ENCODE measurements around the gene ARID1B. TPM values are rescaled to one million over a fixed set of nuclear protein-coding genes. Genes with fewer than 3 reads are reported as not detected.
"Not testable (repeated sequence)": the region's sequence is repeated elsewhere in the genome, so short reads cannot be mapped to it uniquely, and the experiment has no call there.

ARID1B gene
- total RNA-seq, 1 donor from 2014 or later, result 75.8 TPM

- DNase-seq (ENCODE audit: low read depth), result peak; percentile 57
These were observed 244.3 kb downstream of the ARID1B start for GRCh38 chr6:157021344-157021992.

GRCh38 chr6:157021993-157022740 lies 245.0 kb downstream of the ARID1B start:
- peak; percentile 88 for DNase-seq (ENCODE audit: low read depth)

GRCh38 chr6:157023958-157024357 lies 246.8 kb downstream of the ARID1B start:
- DNase-seq (ENCODE audit: low read depth), result no peak

- no peak for DNase-seq (ENCODE audit: low read depth)
These were observed 247.6 kb downstream of the ARID1B start for GRCh38 chr6:157024745-157025144.

GRCh38 chr6:157025437-157025836 lies 248.3 kb downstream of the ARID1B start:
- no peak for DNase-seq (ENCODE audit: low read depth)

GRCh38 chr6:157029980-157030690 lies 253.0 kb downstream of the ARID1B start:
- DNase-seq (ENCODE audit: low read depth), result no peak

- DNase-seq (ENCODE audit: low read depth), result peak; percentile 85
These were observed 253.6 kb downstream of the ARID1B start for GRCh38 chr6:157030755-157031154.

GRCh38 chr6:157032923-157033322 lies 255.7 kb downstream of the ARID1B start:
- DNase-seq (ENCODE audit: low read depth), result no peak

GRCh38 chr6:157033428-157034140 lies 256.4 kb downstream of the ARID1B start:
- DNase-seq (ENCODE audit: low read depth), result no peak

GRCh38 chr6:157034436-157035230 lies 257.5 kb downstream of the ARID1B start:
- peak; percentile 82 for DNase-seq (ENCODE audit: low read depth)

GRCh38 chr6:157035546-157035945 lies 258.4 kb downstream of the ARID1B start:
- no peak for DNase-seq (ENCODE audit: low read depth)

- no peak for DNase-seq (ENCODE audit: low read depth)
These were observed 259.1 kb downstream of the ARID1B start for GRCh38 chr6:157036245-157036711.

- peak; percentile 74 for DNase-seq (ENCODE audit: low read depth)
These were observed 260.0 kb downstream of the ARID1B start for GRCh38 chr6:157037165-157037564.

- no peak for DNase-seq (ENCODE audit: low read depth)
These were observed 261.4 kb downstream of the ARID1B start for GRCh38 chr6:157038610-157039009.

GRCh38 chr6:157039639-157040038 lies 262.5 kb downstream of the ARID1B start:
- DNase-seq (ENCODE audit: low read depth), result not testable (repeated sequence)

- no peak for DNase-seq (ENCODE audit: low read depth)
These were observed 263.0 kb downstream of the ARID1B start for GRCh38 chr6:157040191-157040590.

- peak; percentile 71 for DNase-seq (ENCODE audit: low read depth)
These were observed 268.8 kb downstream of the ARID1B start for GRCh38 chr6:157045831-157046454.

- DNase-seq (ENCODE audit: low read depth), result no peak
These were observed 269.6 kb downstream of the ARID1B start for GRCh38 chr6:157046776-157047175.

- DNase-seq (ENCODE audit: low read depth), result no peak
These were observed 270.1 kb downstream of the ARID1B start for GRCh38 chr6:157047328-157047727.

GRCh38 chr6:157047951-157048350 lies 270.8 kb downstream of the ARID1B start:
- no peak for DNase-seq (ENCODE audit: low read depth)

GRCh38 chr6:157049133-157049532 lies 272.0 kb downstream of the ARID1B start:
- no peak for DNase-seq (ENCODE audit: low read depth)

Measured in renal cortical epithelial cell (primary cell).